ENCODE measurements around the gene CHCHD3. TPM values are rescaled to one million over a fixed set of nuclear protein-coding genes. Genes with fewer than 3 reads are reported as not detected.

CHCHD3 gene
- total and polyA plus RNA-seq, 2 experiments from 2014 or later, result 65.3 to 68.5 TPM

DNA sequence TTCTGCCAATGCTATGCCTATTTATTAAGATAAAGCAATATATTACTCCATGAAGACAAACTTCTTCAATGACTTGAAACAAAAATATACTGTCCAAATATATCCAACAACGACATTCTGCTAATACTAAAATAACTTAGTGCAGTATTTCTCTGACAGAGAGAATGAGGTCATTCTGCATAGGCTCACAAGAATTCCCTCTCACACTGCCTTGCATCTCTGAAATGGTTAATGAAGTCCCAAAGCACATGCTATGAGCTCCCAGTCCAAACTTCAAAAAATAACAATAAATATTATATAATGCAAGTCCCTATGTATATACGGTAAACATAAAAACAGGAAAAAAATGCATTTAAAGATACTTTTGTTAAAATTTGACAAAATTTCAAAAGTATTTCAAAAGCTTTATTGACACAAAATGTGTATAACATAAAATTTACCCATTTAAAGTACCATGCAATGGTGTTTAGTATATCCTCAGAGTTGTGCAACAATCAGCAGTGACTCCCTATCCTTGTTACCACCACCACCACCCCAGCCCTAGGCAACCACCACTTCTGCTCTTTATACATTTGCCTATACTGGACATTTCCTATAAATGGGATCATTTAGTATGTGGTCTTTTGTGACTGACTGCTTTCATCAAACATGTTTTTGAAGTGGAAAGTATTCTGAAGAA is 27.6 kb downstream of the CHCHD3 start:
- no peaks in the 10 kb centered on the region for H3K27me3 ChIP-seq
- no peak for DNase-seq (ENCODE audit: low spot score)
- H3K4me1 ChIP-seq (ENCODE audit: insufficient read depth), result peaks cover 9% of the 10 kb centered on the region
- no peaks in the 10 kb centered on the region for H3K9me2 ChIP-seq (replicated peaks; ENCODE audit: insufficient read depth)
- H3K79me2 ChIP-seq, result peaks cover 75% of the 10 kb centered on the region
- TF ChIP-seq EZH2phosphoT487 (IDR thresholded peaks at IDR 0.05; ENCODE audit: low read depth, severe bottlenecking, unreplicated experiment), result no peak
- no peak overlapping the region for H2AFZ ChIP-seq
- H3K4me2 ChIP-seq, result no peak overlapping the region
- no peak overlapping the region for H3K4me3 ChIP-seq
- no peaks in the 10 kb centered on the region for H3K9me3 ChIP-seq (ENCODE audit: low read depth)
- WGBS (ENCODE audit: low lambda C conversion rate, missing lambda C conversion rate), result 91% methylated on average over 2 of the region's 2 CpGs
- H4K20me1 ChIP-seq (ENCODE audit: insufficient read depth, poor library complexity, severe bottlenecking), result peaks cover 10% of the 10 kb centered on the region
- H3K36me3 ChIP-seq (replicated peaks; ENCODE audit: insufficient read depth, low read depth), result no peaks in the 10 kb centered on the region
- H3K27ac ChIP-seq, result no peak overlapping the region

DNA sequence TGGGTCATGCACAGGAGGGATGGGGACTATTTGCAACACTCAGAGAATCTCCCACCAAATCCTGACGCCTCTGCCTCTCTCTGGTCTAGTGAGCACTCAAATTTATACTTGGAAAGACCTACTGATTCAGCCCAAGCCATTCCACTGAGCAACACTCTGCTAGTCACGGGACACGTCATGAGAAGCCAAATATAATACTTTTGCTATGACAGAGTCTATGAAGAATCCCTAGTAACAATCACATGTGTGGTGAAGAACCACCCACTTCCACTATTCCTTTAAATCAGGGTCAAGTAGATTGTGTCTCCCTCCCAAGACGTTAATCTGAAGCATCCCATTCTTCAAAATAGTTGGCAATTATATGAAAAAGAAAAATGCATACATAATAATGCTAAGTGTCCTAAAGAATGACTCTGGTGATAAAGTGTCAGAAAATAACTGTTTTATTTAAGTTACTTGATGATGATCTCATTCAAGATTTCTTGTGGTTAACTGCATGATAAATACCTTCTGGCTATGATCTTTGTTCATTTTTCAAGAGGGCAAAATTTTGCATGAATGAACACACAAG is 28.5 kb downstream of the CHCHD3 start:
- 88% methylated on average over 4 of the region's 4 CpGs for WGBS (ENCODE audit: low lambda C conversion rate, missing lambda C conversion rate)
- no peaks in the 10 kb centered on the region for H3K9me3 ChIP-seq (ENCODE audit: low read depth)
- TF ChIP-seq, protein P1, sequence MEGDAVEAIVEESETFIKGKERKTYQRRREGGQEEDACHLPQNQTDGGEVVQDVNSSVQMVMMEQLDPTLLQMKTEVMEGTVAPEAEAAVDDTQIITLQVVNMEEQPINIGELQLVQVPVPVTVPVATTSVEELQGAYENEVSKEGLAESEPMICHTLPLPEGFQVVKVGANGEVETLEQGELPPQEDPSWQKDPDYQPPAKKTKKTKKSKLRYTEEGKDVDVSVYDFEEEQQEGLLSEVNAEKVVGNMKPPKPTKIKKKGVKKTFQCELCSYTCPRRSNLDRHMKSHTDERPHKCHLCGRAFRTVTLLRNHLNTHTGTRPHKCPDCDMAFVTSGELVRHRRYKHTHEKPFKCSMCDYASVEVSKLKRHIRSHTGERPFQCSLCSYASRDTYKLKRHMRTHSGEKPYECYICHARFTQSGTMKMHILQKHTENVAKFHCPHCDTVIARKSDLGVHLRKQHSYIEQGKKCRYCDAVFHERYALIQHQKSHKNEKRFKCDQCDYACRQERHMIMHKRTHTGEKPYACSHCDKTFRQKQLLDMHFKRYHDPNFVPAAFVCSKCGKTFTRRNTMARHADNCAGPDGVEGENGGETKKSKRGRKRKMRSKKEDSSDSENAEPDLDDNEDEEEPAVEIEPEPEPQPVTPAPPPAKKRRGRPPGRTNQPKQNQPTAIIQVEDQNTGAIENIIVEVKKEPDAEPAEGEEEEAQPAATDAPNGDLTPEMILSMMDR (IDR thresholded peaks at IDR 0.05; ENCODE audit: poor library complexity), result no peak
- TF ChIP-seq EZH2phosphoT487 (IDR thresholded peaks at IDR 0.05; ENCODE audit: low read depth, severe bottlenecking, unreplicated experiment) (no peak), EZH2 (IDR thresholded peaks at IDR 0.05; ENCODE audit: borderline replicate concordance) (no peak)
- H3K4me2 ChIP-seq, result no peak overlapping the region
- H3K9me2 ChIP-seq (replicated peaks; ENCODE audit: insufficient read depth), result no peaks in the 10 kb centered on the region
- no peak overlapping the region for H3K27ac ChIP-seq
- no peak overlapping the region for H3K4me3 ChIP-seq
- H3K79me2 ChIP-seq, result peaks cover 77% of the 10 kb centered on the region
- H3K27me3 ChIP-seq, result no peaks in the 10 kb centered on the region
- no peaks in the 10 kb centered on the region for H3K36me3 ChIP-seq (replicated peaks; ENCODE audit: insufficient read depth, low read depth)
- H4K20me1 ChIP-seq (ENCODE audit: insufficient read depth, poor library complexity, severe bottlenecking), result peaks cover 10% of the 10 kb centered on the region
- peaks cover 9% of the 10 kb centered on the region for H3K4me1 ChIP-seq (ENCODE audit: insufficient read depth)
- no peak for DNase-seq (ENCODE audit: low spot score)
- no peak overlapping the region for H2AFZ ChIP-seq

DNA sequence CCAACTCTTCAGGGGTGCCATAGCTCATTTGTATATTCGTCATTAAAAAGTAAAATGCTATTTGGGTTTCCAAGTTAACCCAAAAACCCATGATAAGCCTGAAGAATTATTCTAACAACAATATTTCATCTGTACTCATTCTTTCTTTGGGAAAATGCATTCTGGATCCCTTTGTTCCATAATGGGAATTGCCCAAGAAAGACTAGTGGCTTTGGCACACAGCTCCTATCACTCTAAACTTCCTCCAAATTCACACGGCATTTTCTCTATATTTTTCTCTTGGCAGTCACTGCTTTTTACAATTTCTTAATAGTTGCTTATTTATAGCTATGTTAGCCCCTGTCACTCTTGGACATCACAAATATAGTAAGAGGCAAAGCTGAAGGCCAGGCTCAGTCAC is 29.1 kb downstream of the CHCHD3 start:
- Histone ChIP-seq H3K4me3 (no peak overlapping the region), H3K4me1 (ENCODE audit: insufficient read depth) (peaks cover 9% of the 10 kb centered on the region), H4K20me1 (ENCODE audit: insufficient read depth, poor library complexity, severe bottlenecking) (peaks cover 10% of the 10 kb centered on the region), H3K36me3 (replicated peaks; ENCODE audit: insufficient read depth, low read depth) (no peaks in the 10 kb centered on the region), H3K27me3 (no peaks in the 10 kb centered on the region), H3K9me2 (replicated peaks; ENCODE audit: insufficient read depth) (no peaks in the 10 kb centered on the region), H2AFZ (no peak overlapping the region), H3K4me2 (no peak overlapping the region), H3K27ac (no peak overlapping the region), H3K9me3 (ENCODE audit: low read depth) (no peaks in the 10 kb centered on the region), H3K79me2 (peaks cover 78% of the 10 kb centered on the region)
- TF ChIP-seq, protein P1 (IDR thresholded peaks at IDR 0.05; ENCODE audit: poor library complexity), result no peak
- 91% methylated on average over 2 of the region's 2 CpGs for WGBS (ENCODE audit: low lambda C conversion rate, missing lambda C conversion rate)
- no peak for DNase-seq (ENCODE audit: low spot score)

DNA sequence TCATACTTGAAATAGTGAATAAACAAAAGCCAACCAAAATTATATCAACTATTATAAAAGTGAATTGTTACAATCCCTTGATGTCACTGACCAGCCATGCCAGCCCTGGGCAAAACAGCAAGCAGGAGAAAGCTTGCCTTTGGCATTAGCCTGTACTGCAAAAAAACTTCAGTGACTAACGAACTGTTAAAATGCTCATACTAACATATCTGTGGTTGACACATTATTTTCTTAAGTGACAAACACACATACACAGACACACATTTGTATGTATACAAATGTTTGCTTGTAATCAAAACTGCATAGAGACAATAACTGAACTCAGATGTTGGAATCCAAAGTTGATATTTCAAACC is 29.5 kb downstream of the CHCHD3 start:
- Histone ChIP-seq H3K79me2 (peaks cover 79% of the 10 kb centered on the region), H3K27ac (no peak overlapping the region), H3K4me3 (no peak overlapping the region), H3K27me3 (no peaks in the 10 kb centered on the region), H3K9me3 (ENCODE audit: low read depth) (no peaks in the 10 kb centered on the region), H3K9me2 (replicated peaks; ENCODE audit: insufficient read depth) (no peaks in the 10 kb centered on the region), H3K36me3 (replicated peaks; ENCODE audit: insufficient read depth, low read depth) (no peaks in the 10 kb centered on the region), H2AFZ (no peak overlapping the region), H4K20me1 (ENCODE audit: insufficient read depth, poor library complexity, severe bottlenecking) (peaks cover 10% of the 10 kb centered on the region), H3K4me1 (ENCODE audit: insufficient read depth) (peaks cover 9% of the 10 kb centered on the region), H3K4me2 (no peak overlapping the region)
- WGBS (ENCODE audit: low lambda C conversion rate, missing lambda C conversion rate), result 91% methylated on average over 1 of the region's 1 CpG
- no peak for TF ChIP-seq EZH2phosphoT487 (IDR thresholded peaks at IDR 0.05; ENCODE audit: low read depth, severe bottlenecking, unreplicated experiment)
- TF ChIP-seq EZH2 (IDR thresholded peaks at IDR 0.05; ENCODE audit: borderline replicate concordance), result no peak
- TF ChIP-seq, protein P1 (IDR thresholded peaks at IDR 0.05; ENCODE audit: poor library complexity), result no peak
- no peak for DNase-seq (ENCODE audit: low spot score)

All from hepatocyte (in vitro differentiated cells).